ENCODE results near the gene FOLR1.
"Not testable (repeated sequence)": the region's sequence is repeated elsewhere in the genome, so short reads cannot be mapped to it uniquely, and the experiment has no call there.

Gene FOLR1

GRCh38 chr11:72191961-72192381 lies at the start of gene FOLR1:
Gene FOLR1, plus strand, starts transcription at chr11:72192140. Its CDS starts 34 bp downstream, at chr11:72192174.
- no peak for FAIRE-seq

GRCh38 chr11:72142543-72142942 lies 49.4 kb upstream of the FOLR1 start:
- FAIRE-seq: not testable (repeated sequence)

DNA sequence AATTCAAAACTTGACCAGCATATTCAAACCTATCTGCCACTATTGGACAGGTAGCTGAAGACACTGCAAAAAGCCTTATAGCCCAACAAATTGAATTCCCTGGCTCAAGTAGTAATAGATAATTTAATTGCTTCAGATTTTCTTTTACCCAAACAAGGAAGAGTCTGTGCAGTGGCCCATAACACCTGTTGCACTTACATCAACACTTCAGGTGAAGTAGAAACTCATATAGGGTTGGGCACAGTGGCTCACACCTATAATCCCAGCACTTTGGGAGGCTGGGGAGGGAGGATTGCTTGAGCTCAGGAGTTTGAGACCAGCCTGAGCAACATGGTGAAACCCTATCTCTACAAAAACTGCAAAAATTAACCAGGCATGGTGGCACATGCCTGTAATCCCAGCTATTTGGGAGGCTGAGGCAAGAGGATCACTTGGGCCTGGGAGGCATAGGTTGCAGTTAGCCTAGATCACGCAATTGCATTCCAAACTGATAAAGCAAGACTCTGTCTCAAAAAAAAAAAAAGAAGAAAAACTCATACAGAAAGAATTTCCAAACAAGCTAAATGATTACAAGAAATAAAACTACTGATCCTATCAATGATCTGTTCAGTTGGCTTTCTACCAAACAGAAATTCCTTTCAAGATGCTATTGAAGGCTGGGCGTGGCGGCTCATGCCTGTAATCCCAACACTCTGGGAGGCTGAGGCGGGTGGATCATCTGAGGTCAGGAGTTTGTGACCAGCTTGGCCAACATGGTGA lies 47.0 kb upstream of the FOLR1 start:
- no peak for FAIRE-seq

DNA sequence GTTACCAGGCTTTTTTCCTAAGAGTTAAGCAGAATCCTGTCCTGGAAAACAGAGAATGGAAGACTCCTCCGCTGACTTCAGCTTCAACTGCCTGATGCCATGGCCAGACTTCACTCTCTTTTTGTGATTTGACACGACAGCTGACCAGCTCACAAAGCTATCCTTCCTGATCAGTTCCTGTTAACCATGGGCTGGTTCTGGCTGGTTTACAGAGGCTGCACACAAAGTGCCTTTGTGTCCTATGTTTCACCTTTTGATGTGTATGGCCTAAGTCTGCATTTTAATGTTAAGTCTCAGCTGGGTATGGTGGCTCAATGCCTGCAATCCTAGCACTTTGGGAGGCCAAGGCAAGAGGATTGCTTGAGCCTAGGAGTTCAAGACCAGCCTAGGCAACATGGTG lies 45.3 kb upstream of the FOLR1 start:
- no peak for FAIRE-seq

- FAIRE-seq: no peak
Observed at GRCh38 chr11:72150882-72151281, 41.1 kb upstream of the FOLR1 start.

- not testable (repeated sequence) for FAIRE-seq
Observed at GRCh38 chr11:72153874-72154273, 38.1 kb upstream of the FOLR1 start.

DNA sequence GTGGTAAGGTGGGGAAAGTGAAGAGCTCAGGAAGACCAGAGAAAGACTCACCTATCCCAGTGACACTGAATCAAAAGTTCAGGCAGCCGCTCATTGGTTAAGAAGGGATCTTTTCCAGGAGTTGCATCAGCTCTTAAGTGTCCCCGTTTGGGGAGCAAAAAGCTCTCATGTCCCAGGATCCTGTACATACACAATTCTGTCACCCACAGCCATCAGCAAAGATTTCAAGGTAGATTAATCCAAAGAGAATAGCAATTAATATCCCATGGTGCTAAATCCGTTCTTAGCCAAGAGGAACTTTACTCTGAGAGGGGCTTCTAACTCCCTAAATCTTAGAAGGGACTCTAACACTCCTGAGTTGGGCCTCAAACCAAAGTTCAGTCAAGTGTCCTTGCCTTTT lies 37.1 kb upstream of the FOLR1 start:
- FAIRE-seq: no peak

DNA sequence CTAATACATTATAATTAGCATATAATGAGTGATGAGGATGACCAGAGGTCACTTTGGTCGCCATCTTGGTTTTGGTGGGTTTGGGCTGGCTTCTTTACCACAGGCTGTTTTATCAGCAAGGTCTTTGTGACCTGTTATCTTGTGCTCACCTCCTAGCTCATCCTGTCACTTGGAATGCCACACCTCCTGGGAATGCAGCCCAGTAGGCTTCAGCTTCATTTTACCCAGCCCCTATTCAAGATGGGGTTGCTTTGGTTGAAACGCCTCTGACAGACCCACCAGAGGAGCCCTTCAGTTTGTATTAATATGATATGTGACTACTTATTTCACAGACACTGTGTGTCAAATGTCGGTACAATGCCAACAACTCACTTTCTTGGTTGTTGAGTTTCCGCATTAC lies 36.2 kb upstream of the FOLR1 start:
- FAIRE-seq: no peak

- FAIRE-seq: no peak
Observed at GRCh38 chr11:72157131-72157530, 34.8 kb upstream of the FOLR1 start.

DNA sequence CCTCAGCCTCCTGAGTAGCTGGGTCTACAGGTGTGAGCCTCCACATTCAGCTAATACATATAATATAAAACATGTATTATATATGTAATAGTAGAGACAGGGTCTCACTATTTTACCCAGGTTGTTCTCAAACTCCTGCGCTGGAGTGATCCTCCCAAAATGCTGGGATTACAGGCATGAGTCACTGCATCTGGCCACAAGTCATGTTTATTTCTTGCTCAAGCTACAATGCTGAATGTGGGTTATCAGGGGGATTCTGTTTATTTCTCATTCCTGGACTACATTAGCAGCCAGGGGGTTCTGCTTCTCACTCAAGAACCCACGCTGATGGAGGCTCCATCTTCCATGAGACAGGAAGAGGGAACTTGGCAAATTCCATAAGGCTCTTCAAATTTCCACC lies 31.6 kb upstream of the FOLR1 start:
- FAIRE-seq: no peak

DNA sequence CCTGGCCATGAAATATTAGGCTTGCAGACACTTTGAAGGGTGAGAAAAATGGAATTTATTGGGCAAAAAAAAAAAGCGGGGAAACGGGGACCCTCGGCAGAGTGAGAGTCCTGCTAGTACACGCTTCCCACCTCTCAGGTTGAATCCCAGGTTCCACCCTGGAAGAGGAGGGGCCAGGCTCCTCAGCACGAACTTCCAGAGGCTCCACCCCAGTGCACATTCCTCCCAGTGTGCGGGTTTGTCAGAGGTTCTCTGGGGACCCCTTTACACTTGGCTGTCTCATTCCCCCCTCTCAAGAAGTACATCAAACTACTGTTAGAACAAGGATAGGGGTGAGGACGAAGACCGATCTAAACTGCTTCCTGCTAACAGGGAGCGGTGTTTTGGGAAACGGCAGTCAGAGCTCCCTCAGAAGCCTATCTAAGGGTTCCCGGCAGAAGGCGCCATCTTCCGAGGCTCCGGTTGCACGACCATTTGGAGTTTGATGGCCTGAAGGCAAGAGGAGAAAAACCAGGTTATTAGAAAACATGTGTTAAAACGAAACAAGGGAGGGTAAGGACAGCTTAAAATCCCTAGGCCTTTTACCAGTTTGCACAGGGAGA lies 28.9 kb upstream of the FOLR1 start:
- no peak for FAIRE-seq

DNA sequence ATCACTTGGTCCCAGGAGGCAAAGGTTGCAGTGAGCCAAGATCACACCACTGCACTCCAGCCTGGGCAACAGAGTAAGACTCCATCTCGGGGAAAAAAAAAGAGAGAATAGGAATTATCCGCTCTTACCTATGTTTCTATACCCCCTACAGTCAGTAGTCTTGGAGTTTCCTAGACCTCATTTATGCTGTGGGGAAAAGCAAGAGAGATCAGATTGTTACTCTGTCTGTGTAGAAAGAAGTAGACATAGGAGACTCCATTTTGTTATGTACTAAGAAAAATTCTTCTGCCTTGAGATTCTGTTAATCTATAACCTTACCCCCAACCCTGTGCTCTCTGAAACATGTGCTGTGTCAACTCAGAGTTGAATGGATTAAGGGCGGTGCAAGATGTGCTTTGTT lies 27.8 kb upstream of the FOLR1 start:
- not testable (repeated sequence) for FAIRE-seq

GRCh38 chr11:72169046-72169555 lies 22.8 kb upstream of the FOLR1 start:
- FAIRE-seq: not testable (repeated sequence)

GRCh38 chr11:72169754-72170153 lies 22.2 kb upstream of the FOLR1 start:
- not testable (repeated sequence) for FAIRE-seq

DNA sequence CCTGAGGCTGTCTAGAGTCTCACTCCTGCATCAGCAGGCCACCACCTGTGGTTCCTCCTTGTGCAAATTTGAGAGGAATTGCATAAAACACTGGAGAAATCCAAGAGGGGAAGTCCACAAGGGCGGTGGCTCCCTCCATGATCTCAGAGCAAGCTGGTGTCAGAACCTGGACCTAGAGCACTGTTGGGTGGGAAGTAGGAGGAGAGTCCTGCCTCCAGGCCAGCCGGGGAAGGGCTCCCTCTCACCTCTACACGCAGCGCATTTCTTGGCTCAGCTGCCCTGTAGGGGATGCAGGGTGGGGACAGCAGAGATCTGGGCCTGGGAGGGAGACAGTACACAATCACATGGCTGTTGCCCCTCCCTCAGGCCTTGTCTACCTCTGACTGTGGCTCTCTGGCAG lies 19.9 kb upstream of the FOLR1 start:
- FAIRE-seq: not testable (repeated sequence)

DNA sequence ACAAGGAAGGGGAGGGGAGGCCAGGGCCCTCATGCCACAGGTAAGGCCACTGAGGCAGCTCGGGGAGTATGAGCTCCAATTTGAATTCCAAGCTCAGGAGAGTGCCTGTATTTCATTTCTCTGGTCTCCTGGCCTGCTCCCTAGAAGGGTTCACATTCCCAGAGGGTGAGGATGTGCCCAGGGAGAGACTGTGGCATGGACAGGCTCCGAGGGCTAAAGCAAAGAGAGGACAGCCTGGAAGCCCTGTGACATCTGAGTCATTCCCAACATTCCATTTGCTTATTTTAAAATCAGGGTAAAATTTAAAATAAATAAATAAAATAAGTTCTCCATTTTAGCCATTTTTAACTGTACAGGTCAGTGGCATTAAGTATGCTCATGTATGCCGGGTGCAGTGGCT lies 18.6 kb upstream of the FOLR1 start:
- FAIRE-seq: no peak

DNA sequence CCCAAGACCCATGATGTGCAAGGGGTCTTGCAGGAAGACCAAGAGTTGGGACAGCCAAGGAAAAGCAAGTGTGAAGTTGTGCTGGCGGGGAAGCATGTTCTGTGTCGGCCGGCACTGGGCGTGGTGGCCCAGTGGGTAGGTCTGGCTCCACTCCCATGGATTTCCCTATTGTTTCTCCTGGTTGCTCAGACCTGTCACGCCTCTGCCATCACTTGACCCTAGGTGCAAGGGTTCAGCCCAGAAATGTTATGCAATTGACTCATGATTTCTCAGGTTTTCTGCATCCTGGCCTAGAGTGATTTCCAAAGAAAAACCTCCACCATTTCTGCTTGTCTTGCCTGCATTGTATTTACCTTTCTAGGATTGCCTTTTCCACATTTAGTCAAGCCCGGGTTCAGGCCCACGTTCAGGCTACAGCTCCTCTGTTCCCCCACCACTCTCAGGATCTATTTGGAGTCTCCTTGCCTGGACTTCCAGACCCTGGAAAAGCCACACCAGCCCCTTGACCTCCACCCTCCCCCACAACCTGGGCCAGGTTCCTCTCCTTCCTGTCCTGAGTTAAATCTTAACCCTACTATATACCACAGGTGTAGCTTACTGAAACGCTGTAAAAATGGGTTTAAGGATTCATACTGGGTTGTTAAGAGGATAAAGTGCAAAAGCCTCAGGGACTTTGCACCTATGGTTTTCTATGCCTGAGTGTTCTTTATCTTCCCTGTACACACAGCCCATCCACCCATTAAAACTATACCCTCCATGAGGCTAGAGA lies 17.5 kb upstream of the FOLR1 start:
- FAIRE-seq: no peak

DNA sequence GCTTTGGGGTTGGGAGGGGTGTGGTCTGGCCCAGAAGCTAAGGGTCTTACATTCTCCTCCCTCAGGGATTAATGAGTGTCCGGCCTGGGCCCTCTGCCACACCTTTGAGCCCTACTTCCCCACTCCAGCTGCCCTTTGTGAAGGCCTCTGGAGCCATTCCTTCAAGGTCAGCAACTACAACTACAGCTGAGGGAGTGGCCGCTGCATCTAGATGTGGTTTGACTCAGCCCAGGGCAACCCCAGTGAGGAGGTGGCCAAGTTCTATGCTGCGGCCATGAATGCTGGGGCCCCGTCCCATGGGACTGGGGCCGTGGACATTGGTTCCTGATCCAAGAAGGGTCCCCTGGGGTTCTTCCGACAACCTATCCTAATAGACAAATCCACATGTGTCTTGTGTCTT lies 14.3 kb upstream of the FOLR1 start:
- FAIRE-seq: no peak

DNA sequence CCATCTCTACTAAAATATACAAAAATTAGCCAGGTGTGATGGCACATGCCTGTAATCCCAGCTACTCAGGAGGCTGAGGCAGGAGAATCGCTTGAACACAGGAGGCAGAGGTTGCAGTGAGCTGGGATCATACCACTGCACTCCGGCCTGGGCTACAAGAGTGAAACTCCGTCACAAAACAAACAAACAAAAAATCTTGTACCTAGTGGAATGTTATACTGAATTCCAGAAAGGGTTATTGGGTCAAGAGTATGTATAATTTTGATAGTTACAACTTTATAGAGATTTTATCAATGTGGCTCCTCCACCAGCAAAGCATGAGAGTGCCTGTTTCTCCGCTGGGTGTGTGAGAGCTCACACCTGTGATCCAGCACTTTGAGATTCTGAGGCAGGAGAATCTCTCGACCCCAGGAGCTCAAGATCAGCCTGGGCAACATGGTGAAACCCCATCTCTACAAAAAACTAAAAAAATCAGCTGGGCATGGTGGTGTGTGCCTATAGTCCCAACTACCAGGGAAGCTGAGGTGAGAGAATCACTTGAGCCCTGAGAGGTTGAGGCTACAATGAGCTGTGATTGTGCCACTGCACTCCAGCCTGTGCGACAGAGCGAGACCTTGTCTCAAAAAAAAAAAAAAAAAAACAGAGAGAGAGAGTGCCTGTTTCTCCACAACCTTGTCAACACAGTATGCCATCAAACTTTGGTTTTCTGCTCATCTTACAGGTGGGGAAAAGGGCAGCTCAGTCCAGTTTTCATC lies 12.7 kb upstream of the FOLR1 start:
- no peak for FAIRE-seq

GRCh38 chr11:72179804-72180396 lies 12.0 kb upstream of the FOLR1 start:
- FAIRE-seq: no peak

- not testable (repeated sequence) for FAIRE-seq
Observed at GRCh38 chr11:72180892-72181552, 10.9 kb upstream of the FOLR1 start.

GRCh38 chr11:72181553-72181958 lies 10.4 kb upstream of the FOLR1 start:
- FAIRE-seq: not testable (repeated sequence)

All from A204.1 (cell line).